ENCODE results near the gene CDH13. TPM values are rescaled to one million over a fixed set of nuclear protein-coding genes. Genes with fewer than 3 reads are reported as not detected.

Gene CDH13
- total and polyA plus RNA-seq, 2 of the 8 experiments (the other 6 are each of a cell fraction or from before 2014, with no cell fraction given): 2.3 to 2.4 TPM

- TF ChIP-seq PHF8 (conservative IDR thresholded peaks at IDR 0.05; ENCODE audit: low read depth, low read length): no peak
Measured at GRCh38 chr16:82793528-82794245, 166.9 kb downstream of the CDH13 start (continued).
